HEK293 (cell line): Measurements from ENCODE around the gene CNTN4.

Experiments used
- HOXA7 ChIP-seq: sonication (generic); formaldehyde crosslinking; IDR thresholded peaks from 2 replicates; pipeline ENCODE4 v1.8.1; 2022; ENCODE audit warnings: missing genetic modification reagents, borderline replicate concordance
- KLF9 ChIP-seq: fragments of 450-650 bp; formaldehyde crosslinking; IDR thresholded peaks from 2 replicates; pipeline ENCODE4 v1.5.1; 2016; ENCODE audit warnings: missing biosample characterization, missing genetic modification characterization, low read depth
- MEIS1 ChIP-seq: sonication (generic); formaldehyde crosslinking; IDR thresholded peaks from 2 replicates; pipeline ENCODE4 v1.8.1; 2022; ENCODE audit warnings: missing genetic modification reagents, mild to moderate bottlenecking, borderline replicate concordance
- PATZ1 ChIP-seq: fragments of 450-650 bp; formaldehyde crosslinking; IDR thresholded peaks from 2 replicates; pipeline ENCODE4 v1.5.1; 2016; ENCODE audit warnings: missing biosample characterization, missing genetic modification characterization
- REST ChIP-seq: fragments of 450-650 bp; formaldehyde crosslinking; IDR thresholded peaks from 2 replicates; pipeline ENCODE4 v1.5.1; 2016; ENCODE audit warnings: missing biosample characterization, missing genetic modification characterization
- SP7 ChIP-seq: fragments of 450-650 bp; formaldehyde crosslinking; IDR thresholded peaks from 2 replicates; pipeline ENCODE4 v1.5.1; 2016; ENCODE audit warnings: missing biosample characterization, missing genetic modification characterization
- ZNF23 ChIP-seq: fragments of 450-650 bp; formaldehyde crosslinking; IDR thresholded peaks from 2 replicates; pipeline ENCODE4 v1.5.1; 2016; ENCODE audit warnings: missing biosample characterization, missing genetic modification characterization, borderline replicate concordance
- ZNF747 ChIP-seq: fragments of 450-650 bp; formaldehyde crosslinking; IDR thresholded peaks from 2 replicates; pipeline ENCODE4 v1.5.1; 2016; ENCODE audit warnings: missing biosample characterization, missing genetic modification characterization
- TF ChIP-seq, protein P1 (sequence below): fragments of 450-650 bp; formaldehyde crosslinking; IDR thresholded peaks from 2 replicates; pipeline ENCODE4 v1.5.1; 2016; ENCODE audit warnings: missing biosample characterization, missing genetic modification characterization

- no peak for TF ChIP-seq PATZ1 (tag by site-specific recombination)
- TF ChIP-seq, protein P1, sequence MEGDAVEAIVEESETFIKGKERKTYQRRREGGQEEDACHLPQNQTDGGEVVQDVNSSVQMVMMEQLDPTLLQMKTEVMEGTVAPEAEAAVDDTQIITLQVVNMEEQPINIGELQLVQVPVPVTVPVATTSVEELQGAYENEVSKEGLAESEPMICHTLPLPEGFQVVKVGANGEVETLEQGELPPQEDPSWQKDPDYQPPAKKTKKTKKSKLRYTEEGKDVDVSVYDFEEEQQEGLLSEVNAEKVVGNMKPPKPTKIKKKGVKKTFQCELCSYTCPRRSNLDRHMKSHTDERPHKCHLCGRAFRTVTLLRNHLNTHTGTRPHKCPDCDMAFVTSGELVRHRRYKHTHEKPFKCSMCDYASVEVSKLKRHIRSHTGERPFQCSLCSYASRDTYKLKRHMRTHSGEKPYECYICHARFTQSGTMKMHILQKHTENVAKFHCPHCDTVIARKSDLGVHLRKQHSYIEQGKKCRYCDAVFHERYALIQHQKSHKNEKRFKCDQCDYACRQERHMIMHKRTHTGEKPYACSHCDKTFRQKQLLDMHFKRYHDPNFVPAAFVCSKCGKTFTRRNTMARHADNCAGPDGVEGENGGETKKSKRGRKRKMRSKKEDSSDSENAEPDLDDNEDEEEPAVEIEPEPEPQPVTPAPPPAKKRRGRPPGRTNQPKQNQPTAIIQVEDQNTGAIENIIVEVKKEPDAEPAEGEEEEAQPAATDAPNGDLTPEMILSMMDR (tag by site-specific recombination), result no peak
- no peak for TF ChIP-seq ZNF23 (tag by site-specific recombination)
- TF ChIP-seq SP7 (tag by site-specific recombination), result no peak
- no peak for TF ChIP-seq ZNF747
- no peak for TF ChIP-seq KLF9 (tag by site-specific recombination)
- no peak for TF ChIP-seq HOXA7 (CRISPR knock-in tag)
- TF ChIP-seq MEIS1 (CRISPR knock-in tag), result no peak
- no peak for TF ChIP-seq REST (tag by site-specific recombination)
Measured at GRCh38 chr3:2713923-2714322, 615.3 kb downstream of the CNTN4 start.
